Karpas-422 (cell line): ENCODE results near the gene OR1K1. TPM values are rescaled to one million over a fixed set of nuclear protein-coding genes. Genes with fewer than 3 reads are reported as not detected.
A peak's percentile ranks its signal among the peaks of the same experiment; 100 is the strongest.
"Not testable (repeated sequence)": the region's sequence is repeated elsewhere in the genome, so short reads cannot be mapped to it uniquely, and the experiment has no call there.

Source experiments
- DNase-seq: peaks from one replicate; pipeline ENCODE4 v3.0.0-alpha.2; 2015
- H2AFZ ChIP-seq: fragments of 200-600 bp; sonication (generic); 2 replicates; pipeline ENCODE4 v1.6.1; 2014; ENCODE audit warnings: antibody characterized with exemption, low read length, mixed read lengths
- H3K27ac ChIP-seq: fragments of 200-600 bp; sonication (generic); 2 replicates; pipeline ENCODE4 v1.5.1; 2014; ENCODE audit warnings: mild to moderate bottlenecking, low read length, moderate library complexity
- H3K27me3 ChIP-seq: fragments of 200-600 bp; sonication (generic); 2 replicates; pipeline ENCODE4 v1.6.1; 2014; ENCODE audit warnings: low read length, mixed read lengths
- H3K36me3 ChIP-seq: fragments of 200-600 bp; sonication (generic); 2 replicates; pipeline ENCODE4 v1.6.1; 2014; ENCODE audit warnings: low read length, mixed read lengths; ENCODE audit not compliant: insufficient read depth
- H3K4me1 ChIP-seq: fragments of 200-600 bp; sonication (generic); 2 replicates; pipeline ENCODE4 v1.6.1; 2014; ENCODE audit warnings: mild to moderate bottlenecking, low read length, mixed read lengths
- H3K4me2 ChIP-seq: fragments of 200-600 bp; sonication (generic); 2 replicates; pipeline ENCODE4 v1.6.1; 2014; ENCODE audit warnings: low read length, low read depth, mild to moderate bottlenecking; ENCODE audit not compliant: poor library complexity, severe bottlenecking
- H3K4me3 ChIP-seq: fragments of 200-600 bp; sonication (generic); 2 replicates; pipeline ENCODE4 v1.5.1; 2014; ENCODE audit warnings: mild to moderate bottlenecking, antibody characterized with exemption, low read length, mixed read lengths
- H3K79me2 ChIP-seq: fragments of 200-600 bp; sonication (generic); 2 replicates; pipeline ENCODE4 v1.6.1; 2014; ENCODE audit warnings: mild to moderate bottlenecking, low read length, mixed read lengths
- H3K9ac ChIP-seq: fragments of 200-600 bp; sonication (generic); 2 replicates; pipeline ENCODE4 v1.6.0; 2014; ENCODE audit warnings: low read length
- H3K9me2 ChIP-seq: fragments of 200-600 bp; sonication (generic), shearing (Covaris generic); replicated peaks from 2 replicates; pipeline ENCODE4 v1.6.0; 2014; ENCODE audit warnings: mild to moderate bottlenecking, low read length, moderate library complexity; ENCODE audit not compliant: insufficient read depth
- H3K9me3 ChIP-seq: fragments of 300-700, 200-600 bp; sonication (generic); 2 replicates; pipeline ENCODE4 v1.6.1; 2014; ENCODE audit warnings: low read length, mixed read lengths
- H4K20me1 ChIP-seq: fragments of 200-600 bp; sonication (generic); 2 replicates; pipeline ENCODE4 v1.6.1; 2014; ENCODE audit warnings: mild to moderate bottlenecking, antibody characterized with exemption, low read length, low read depth; ENCODE audit not compliant: insufficient read depth
- total RNA-seq: library from RNA; depleted of rRNA; stranded (reverse); fragments of >200 nt; shearing (Covaris generic); gene quantifications from 2 replicates; pipeline ENCODE4 v1.2.3, GENCODE V29; 2014; ENCODE audit warnings: low replicate concordance

The OR1K1 gene
- total RNA-seq, 1 experiment from 2014 or later, result not detected

DNA sequence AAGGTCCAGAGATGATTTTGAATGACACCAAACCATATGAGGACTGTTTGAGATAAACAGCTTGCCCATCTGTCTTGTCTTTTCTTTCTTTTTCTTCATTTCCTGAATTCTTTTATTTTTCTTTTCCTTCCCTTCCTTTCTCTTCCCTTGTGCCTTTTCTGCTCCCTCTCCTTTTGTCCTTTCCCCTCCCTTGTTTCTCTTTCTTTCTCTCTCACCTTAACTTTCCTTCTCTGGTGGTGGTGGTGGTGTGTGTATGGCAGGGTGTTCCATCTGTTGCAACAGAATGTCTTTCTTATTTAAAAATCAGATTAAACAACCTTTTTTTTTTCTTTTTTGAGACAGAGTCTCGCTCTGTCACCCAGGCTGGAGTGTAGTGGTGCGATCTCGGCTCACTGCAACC, 32.3 kb downstream of the OR1K1 start:
- no peak for DNase-seq
- H3K36me3 ChIP-seq, result no peaks in the 10 kb centered on the region
- no peak overlapping the region for H3K9ac ChIP-seq
- no peak overlapping the region for H3K27ac ChIP-seq
- H3K4me3 ChIP-seq, result no peak overlapping the region
- no peaks in the 10 kb centered on the region for H3K27me3 ChIP-seq
- H3K79me2 ChIP-seq, result peaks cover 12% of the 10 kb centered on the region
- peaks cover 3% of the 10 kb centered on the region; the same call in 1 of the 2 replicates for H4K20me1 ChIP-seq
- H3K9me3 ChIP-seq, result no peaks in the 10 kb centered on the region
- H3K4me2 ChIP-seq, result no peak overlapping the region
- H3K4me1 ChIP-seq, result peaks cover 19% of the 10 kb centered on the region
- H3K9me2 ChIP-seq, result no peaks in the 10 kb centered on the region; the same call in 1 of the 2 replicates
- H2AFZ ChIP-seq, result no peak overlapping the region

DNA sequence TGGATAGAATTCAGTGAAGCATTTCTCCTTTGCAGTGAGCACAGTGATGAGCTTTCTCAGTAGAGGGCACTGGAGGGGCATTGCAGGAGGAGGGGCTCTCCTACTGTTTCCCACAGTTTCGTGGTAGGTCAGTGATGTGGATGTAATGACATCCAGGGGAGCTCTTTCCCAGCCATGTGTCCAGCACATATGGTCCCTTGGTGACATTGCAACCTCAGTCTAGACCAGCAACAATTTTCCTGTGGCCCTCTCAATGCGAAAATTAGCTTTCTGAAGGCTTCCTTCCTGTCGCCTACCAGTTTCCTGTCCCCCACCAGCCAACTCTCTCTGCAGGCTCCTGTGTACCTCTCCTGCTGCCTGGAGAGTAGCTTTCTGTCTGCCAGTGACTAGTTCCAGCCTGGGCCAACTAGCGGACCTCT, 35.4 kb downstream of the OR1K1 start:
- Histone ChIP-seq H3K4me1 (peaks cover 12% of the 10 kb centered on the region), H3K9ac (peak overlapping the region; percentile 37), H3K36me3 (no peaks in the 10 kb centered on the region), H3K4me3 (peak overlapping the region; percentile 20; the same call in 1 of the 2 replicates), H3K79me2 (no peaks in the 10 kb centered on the region), H3K4me2 (peak overlapping the region; percentile 46), H3K9me3 (no peaks in the 10 kb centered on the region), H2AFZ (peak overlapping the region; percentile 82), H3K27me3 (no peaks in the 10 kb centered on the region), H4K20me1 (no peaks in the 10 kb centered on the region), H3K27ac (no peak overlapping the region), H3K9me2 (no peaks in the 10 kb centered on the region; the same call in 1 of the 2 replicates)
- DNase-seq, result peak; percentile 48

DNA sequence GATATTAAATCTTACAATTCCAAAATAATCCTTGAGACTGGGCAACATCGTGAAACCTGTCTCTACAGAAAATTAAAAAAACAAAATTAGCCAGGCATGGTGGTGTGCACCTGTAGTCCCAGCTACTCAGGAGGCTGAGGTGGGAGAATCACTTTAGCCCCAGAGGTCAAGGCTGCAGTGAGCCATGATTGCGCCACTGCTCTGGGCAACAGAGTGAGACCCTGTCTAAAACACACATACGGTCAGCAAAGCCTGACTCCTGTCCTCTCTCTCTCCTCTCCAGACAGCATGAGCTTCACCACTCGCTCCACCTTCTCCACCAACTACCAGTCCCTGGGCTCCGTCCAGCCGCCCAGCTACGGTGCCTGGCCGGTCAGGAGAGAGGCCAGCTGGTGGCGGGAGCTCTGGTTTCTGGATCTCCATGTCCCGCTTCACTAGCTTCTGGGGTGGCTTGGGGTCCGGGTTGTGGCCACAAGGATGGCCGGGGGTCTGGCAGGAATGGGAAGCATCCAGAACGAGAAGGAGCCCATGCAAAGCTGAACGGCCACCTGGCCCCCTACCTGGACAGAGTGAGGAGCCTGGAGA, 37.4 kb downstream of the OR1K1 start:
- no peak overlapping the region for H3K4me2 ChIP-seq
- H3K9ac ChIP-seq, result no peak overlapping the region
- no peaks in the 10 kb centered on the region for H3K36me3 ChIP-seq
- no peaks in the 10 kb centered on the region for H3K27me3 ChIP-seq
- DNase-seq, result no peak
- H2AFZ ChIP-seq, result no peak overlapping the region
- no peak overlapping the region for H3K4me3 ChIP-seq
- H3K9me3 ChIP-seq, result no peaks in the 10 kb centered on the region
- no peaks in the 10 kb centered on the region for H3K79me2 ChIP-seq
- no peaks in the 10 kb centered on the region for H4K20me1 ChIP-seq
- no peak overlapping the region for H3K27ac ChIP-seq
- H3K4me1 ChIP-seq, result peaks cover 12% of the 10 kb centered on the region
- H3K9me2 ChIP-seq, result no peaks in the 10 kb centered on the region; the same call in 1 of the 2 replicates

DNA sequence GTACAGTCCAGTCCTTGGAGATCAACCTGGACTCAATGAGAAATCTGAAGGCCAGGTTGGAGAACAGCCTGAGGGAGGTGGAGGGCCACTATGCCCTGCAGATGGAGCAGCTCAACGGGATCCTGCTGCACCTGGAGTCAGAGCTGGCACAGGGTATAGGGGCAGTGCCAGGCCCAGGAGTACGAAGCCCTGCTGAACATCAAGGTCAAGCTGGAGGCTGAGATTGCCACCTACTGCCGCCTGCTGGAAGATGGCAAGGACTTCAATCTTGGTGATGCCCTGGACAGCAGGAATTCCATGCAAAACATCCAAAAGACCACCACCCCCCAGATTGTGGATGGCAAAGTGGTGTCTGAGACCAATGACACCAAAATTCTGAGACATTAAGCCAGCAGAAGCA, 38.5 kb downstream of the OR1K1 start:
- not testable (repeated sequence) for H3K27me3 ChIP-seq, DNase-seq, H3K4me2 ChIP-seq, H3K9me2 ChIP-seq, H3K79me2 ChIP-seq, H3K36me3 ChIP-seq, H3K27ac ChIP-seq, H3K9me3 ChIP-seq, H2AFZ ChIP-seq, H3K9ac ChIP-seq, H4K20me1 ChIP-seq, H3K4me3 ChIP-seq
- H3K4me1 ChIP-seq, result peaks cover 12% of the 10 kb centered on the region

DNA sequence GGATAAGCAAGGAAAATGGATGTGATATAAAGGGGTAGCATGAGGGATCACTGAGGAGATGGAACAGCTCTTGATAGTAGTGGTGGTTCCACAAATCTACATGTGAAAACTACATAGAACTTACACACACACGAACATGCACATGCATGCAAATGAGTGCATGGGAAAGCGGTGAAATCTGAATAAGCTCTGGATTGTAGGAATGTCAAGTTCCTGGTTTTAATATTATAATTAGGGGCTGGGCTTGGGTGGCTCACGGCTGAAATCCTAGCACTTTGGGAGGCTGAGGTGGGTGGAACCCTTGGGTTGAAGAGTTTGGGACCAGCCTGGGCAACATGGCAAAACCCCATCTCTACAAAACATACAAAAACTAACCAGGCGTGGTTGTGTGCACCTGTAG, 41.6 kb downstream of the OR1K1 start:
- no peak overlapping the region for H3K9ac ChIP-seq
- H3K27ac ChIP-seq, result no peak overlapping the region
- H3K4me3 ChIP-seq, result no peak overlapping the region
- H2AFZ ChIP-seq, result no peak overlapping the region
- H3K4me2 ChIP-seq, result no peak overlapping the region
- no peaks in the 10 kb centered on the region for H3K27me3 ChIP-seq
- H3K36me3 ChIP-seq, result peaks cover 11% of the 10 kb centered on the region; the same call in 1 of the 2 replicates
- no peaks in the 10 kb centered on the region for H3K4me1 ChIP-seq
- no peaks in the 10 kb centered on the region for H3K9me3 ChIP-seq
- no peaks in the 10 kb centered on the region for H4K20me1 ChIP-seq
- no peak for DNase-seq
- no peaks in the 10 kb centered on the region; the same call in 1 of the 2 replicates for H3K9me2 ChIP-seq
- no peaks in the 10 kb centered on the region for H3K79me2 ChIP-seq

DNA sequence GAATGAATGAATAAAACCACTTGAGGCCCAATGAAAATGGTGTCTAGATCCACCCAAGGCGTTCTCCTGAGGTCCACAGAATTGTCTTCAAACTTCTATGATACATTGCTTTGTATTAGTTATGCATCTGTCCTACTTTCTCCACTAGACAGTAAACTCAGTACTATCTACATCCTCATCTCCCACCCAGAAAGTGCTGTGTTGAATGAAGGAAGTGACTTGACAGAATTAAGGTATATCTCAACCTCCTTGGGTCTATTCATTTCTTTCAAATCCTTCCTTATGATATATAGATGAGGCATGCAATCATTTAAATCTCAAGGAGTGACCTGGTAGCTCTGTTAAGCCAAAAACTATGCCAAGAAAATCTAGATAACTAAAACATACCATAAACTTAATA, 44.2 kb downstream of the OR1K1 start:
- H3K27ac ChIP-seq, result no peak overlapping the region
- H3K36me3 ChIP-seq, result peaks cover 36% of the 10 kb centered on the region; the same call in 1 of the 2 replicates
- DNase-seq, result no peak
- no peak overlapping the region for H3K4me3 ChIP-seq
- no peaks in the 10 kb centered on the region for H3K27me3 ChIP-seq
- no peak overlapping the region for H3K9ac ChIP-seq
- H4K20me1 ChIP-seq, result no peaks in the 10 kb centered on the region
- H3K9me2 ChIP-seq, result no peaks in the 10 kb centered on the region
- H3K79me2 ChIP-seq, result no peaks in the 10 kb centered on the region
- no peak overlapping the region for H2AFZ ChIP-seq
- H3K4me1 ChIP-seq, result no peaks in the 10 kb centered on the region
- no peaks in the 10 kb centered on the region for H3K9me3 ChIP-seq
- H3K4me2 ChIP-seq, result no peak overlapping the region

DNA sequence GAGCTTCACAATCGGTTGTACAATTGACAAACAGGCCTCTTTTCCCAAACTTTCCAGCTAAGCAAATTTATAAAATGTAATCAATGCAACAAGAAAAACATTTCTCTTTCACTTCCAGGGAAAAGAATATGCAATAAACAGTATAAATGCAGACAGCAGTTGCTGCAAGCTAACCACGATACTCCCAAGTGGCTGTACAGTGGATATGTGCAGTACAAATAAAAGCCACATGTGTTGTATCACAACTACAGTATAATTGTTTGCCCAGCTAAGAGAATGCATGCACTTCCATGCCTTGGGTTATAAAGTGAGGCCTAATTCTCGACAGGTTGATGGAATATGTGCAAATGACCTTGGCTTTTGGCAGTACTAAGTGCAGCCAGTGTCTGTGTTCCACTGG, 45.2 kb downstream of the OR1K1 start:
- H3K4me1 ChIP-seq, result no peaks in the 10 kb centered on the region
- no peak overlapping the region for H3K4me2 ChIP-seq
- H3K9me2 ChIP-seq, result no peaks in the 10 kb centered on the region
- no peaks in the 10 kb centered on the region for H3K27me3 ChIP-seq
- H4K20me1 ChIP-seq, result no peaks in the 10 kb centered on the region
- H3K79me2 ChIP-seq, result no peaks in the 10 kb centered on the region
- H2AFZ ChIP-seq, result no peak overlapping the region
- peaks cover 42% of the 10 kb centered on the region; the same call in 1 of the 2 replicates for H3K36me3 ChIP-seq
- no peak overlapping the region for H3K27ac ChIP-seq
- H3K9ac ChIP-seq, result no peak overlapping the region
- H3K9me3 ChIP-seq, result no peaks in the 10 kb centered on the region
- no peak for DNase-seq
- H3K4me3 ChIP-seq, result no peak overlapping the region

DNA sequence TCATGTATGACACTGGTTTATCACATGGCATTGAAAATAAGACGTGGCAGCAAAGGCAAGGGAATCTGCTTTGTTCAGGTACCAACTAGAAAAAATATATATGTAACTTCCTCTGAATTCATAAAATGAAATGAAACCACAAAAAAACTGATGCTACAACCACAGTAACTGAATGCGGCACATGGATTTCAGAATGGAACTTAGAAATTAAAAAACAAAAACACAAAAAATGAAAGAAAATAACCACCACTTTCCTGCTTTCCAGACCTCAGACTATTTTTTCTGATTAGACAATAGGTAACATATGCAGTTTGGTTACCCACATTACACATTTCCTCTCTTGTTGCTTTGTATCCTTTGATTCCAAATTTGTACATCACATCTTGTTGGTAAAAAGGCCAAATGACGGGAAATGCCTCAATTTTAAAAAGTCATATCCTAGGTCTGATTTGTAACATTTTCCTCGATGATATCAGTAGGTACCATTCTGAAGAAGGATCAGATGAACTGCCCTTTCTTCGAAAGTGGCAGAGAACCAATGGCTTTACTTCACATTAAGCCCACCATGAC, 46.5 kb downstream of the OR1K1 start:
- Histone ChIP-seq H3K36me3 (peaks cover 49% of the 10 kb centered on the region; the same call in 1 of the 2 replicates), H3K4me3 (no peak overlapping the region), H3K4me1 (no peaks in the 10 kb centered on the region), H4K20me1 (no peaks in the 10 kb centered on the region), H3K79me2 (no peaks in the 10 kb centered on the region), H3K27ac (no peak overlapping the region), H3K9me2 (no peaks in the 10 kb centered on the region), H3K9ac (no peak overlapping the region), H2AFZ (no peak overlapping the region), H3K9me3 (no peaks in the 10 kb centered on the region), H3K4me2 (no peak overlapping the region), H3K27me3 (no peaks in the 10 kb centered on the region)
- no peak for DNase-seq
